ENCODE data around the gene NPAS2.

DNA sequence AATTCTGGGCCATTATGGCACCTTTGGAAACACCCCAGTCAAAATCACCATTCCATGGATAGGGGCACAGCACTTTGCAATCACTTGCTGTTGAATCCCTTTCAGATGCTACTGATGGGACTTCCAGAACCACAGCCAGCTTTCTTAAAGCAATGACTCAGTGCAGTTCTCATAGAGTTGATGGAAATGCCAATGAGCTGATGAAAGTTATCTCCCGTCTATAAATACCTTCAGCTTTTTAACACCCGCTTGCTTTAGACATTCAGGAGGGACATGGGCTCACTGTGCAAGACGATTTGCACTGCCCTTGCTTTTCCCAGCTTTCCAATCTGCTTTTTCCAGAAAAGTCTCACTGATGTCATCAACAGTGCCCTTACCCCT, 115.4 kb downstream of the NPAS2 start:
- TF ChIP-seq EZH2 (IDR thresholded peaks at IDR 0.05) (no peak), YY1 (IDR thresholded peaks at IDR 0.05; ENCODE audit: extremely low read depth, insufficient replicate concordance, low read depth, low read length) (no peak), POLR2AphosphoS5 (IDR thresholded peaks at IDR 0.05; ENCODE audit: low read depth, low read length) (no peak), JUND (IDR thresholded peaks at IDR 0.05) (no peak), POLR2A (IDR thresholded peaks at IDR 0.05; ENCODE audit: borderline replicate concordance, extremely low read depth, insufficient read depth, insufficient read length) (no peak), SRF (IDR thresholded peaks at IDR 0.05; ENCODE audit: low read depth) (no peak)
- TF ChIP-seq, protein P1, sequence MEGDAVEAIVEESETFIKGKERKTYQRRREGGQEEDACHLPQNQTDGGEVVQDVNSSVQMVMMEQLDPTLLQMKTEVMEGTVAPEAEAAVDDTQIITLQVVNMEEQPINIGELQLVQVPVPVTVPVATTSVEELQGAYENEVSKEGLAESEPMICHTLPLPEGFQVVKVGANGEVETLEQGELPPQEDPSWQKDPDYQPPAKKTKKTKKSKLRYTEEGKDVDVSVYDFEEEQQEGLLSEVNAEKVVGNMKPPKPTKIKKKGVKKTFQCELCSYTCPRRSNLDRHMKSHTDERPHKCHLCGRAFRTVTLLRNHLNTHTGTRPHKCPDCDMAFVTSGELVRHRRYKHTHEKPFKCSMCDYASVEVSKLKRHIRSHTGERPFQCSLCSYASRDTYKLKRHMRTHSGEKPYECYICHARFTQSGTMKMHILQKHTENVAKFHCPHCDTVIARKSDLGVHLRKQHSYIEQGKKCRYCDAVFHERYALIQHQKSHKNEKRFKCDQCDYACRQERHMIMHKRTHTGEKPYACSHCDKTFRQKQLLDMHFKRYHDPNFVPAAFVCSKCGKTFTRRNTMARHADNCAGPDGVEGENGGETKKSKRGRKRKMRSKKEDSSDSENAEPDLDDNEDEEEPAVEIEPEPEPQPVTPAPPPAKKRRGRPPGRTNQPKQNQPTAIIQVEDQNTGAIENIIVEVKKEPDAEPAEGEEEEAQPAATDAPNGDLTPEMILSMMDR (IDR thresholded peaks at IDR 0.05 in 2 of 3, conservative IDR thresholded peaks at IDR 0.05 in 1 of 3; ENCODE audit: borderline replicate concordance in 1 of 3, insufficient read depth in 1 of 3, low read depth in 2 of 3, low read length in 2 of 3) = no peak
- TF ChIP-seq, protein P2, sequence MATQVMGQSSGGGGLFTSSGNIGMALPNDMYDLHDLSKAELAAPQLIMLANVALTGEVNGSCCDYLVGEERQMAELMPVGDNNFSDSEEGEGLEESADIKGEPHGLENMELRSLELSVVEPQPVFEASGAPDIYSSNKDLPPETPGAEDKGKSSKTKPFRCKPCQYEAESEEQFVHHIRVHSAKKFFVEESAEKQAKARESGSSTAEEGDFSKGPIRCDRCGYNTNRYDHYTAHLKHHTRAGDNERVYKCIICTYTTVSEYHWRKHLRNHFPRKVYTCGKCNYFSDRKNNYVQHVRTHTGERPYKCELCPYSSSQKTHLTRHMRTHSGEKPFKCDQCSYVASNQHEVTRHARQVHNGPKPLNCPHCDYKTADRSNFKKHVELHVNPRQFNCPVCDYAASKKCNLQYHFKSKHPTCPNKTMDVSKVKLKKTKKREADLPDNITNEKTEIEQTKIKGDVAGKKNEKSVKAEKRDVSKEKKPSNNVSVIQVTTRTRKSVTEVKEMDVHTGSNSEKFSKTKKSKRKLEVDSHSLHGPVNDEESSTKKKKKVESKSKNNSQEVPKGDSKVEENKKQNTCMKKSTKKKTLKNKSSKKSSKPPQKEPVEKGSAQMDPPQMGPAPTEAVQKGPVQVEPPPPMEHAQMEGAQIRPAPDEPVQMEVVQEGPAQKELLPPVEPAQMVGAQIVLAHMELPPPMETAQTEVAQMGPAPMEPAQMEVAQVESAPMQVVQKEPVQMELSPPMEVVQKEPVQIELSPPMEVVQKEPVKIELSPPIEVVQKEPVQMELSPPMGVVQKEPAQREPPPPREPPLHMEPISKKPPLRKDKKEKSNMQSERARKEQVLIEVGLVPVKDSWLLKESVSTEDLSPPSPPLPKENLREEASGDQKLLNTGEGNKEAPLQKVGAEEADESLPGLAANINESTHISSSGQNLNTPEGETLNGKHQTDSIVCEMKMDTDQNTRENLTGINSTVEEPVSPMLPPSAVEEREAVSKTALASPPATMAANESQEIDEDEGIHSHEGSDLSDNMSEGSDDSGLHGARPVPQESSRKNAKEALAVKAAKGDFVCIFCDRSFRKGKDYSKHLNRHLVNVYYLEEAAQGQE (IDR thresholded peaks at IDR 0.05; ENCODE audit: low read depth) = no peak
- TF ChIP-seq, protein P3, sequence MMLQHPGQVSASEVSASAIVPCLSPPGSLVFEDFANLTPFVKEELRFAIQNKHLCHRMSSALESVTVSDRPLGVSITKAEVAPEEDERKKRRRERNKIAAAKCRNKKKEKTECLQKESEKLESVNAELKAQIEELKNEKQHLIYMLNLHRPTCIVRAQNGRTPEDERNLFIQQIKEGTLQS (IDR thresholded peaks at IDR 0.05) = no peak

Measured in HCT116 (cell line).